Testis (tissue), 2 donors: ENCODE data around the gene MYO1B.

Source experiments
- CTCF ChIP-seq, 3 experiments: fragments of 450-650 bp in 2 of 3; fragments of 200-600 bp in 1 of 3; sonication (generic) in 1 of 3; IDR thresholded peaks; one replicate each; pipeline ENCODE4 v1.5.1; 2016 to 2019; ENCODE audit warnings: antibody characterized with exemption in 3 of 3, mild to moderate bottlenecking in 2 of 3, moderate library complexity in 1 of 3
- POLR2A ChIP-seq: fragments of 450-650 bp; IDR thresholded peaks from one replicate; pipeline ENCODE4 v1.6.1; 2017; ENCODE audit warnings: antibody characterized with exemption, mild to moderate bottlenecking, moderate library complexity

- TF ChIP-seq CTCF (IDR thresholded peaks at IDR 0.05) (no peak), POLR2A (no peak)
Measured at GRCh38 chr2:191285252-191285651, 40.0 kb downstream of the MYO1B start.
